ENCODE data around the gene CHM.

GRCh38 chrX:86002076-86002896 lies 45.1 kb downstream of the CHM start:
- TF ChIP-seq POLR2A (IDR thresholded peaks at IDR 0.05; ENCODE audit: low read depth, low read length) = no peak
- no peak for TF ChIP-seq POLR2AphosphoS5 (IDR thresholded peaks at IDR 0.05; ENCODE audit: low read depth, low read length)
- no peak for TF ChIP-seq PAX5 (IDR thresholded peaks at IDR 0.05; ENCODE audit: insufficient read depth, low read length, severe bottlenecking)
- TF ChIP-seq TAF1 (IDR thresholded peaks at IDR 0.05; ENCODE audit: low read depth, low read length) = no peak

Measured in GM12891 (cell line).